ENCODE results near the gene NTM. TPM values are rescaled to one million over a fixed set of nuclear protein-coding genes. Genes with fewer than 3 reads are reported as not detected.

The NTM gene
- total and polyA plus RNA-seq, 2 of the 8 experiments (the other 6 are each of a cell fraction or from before 2014, with no cell fraction given) = 13.4 to 20.0 TPM

DNA sequence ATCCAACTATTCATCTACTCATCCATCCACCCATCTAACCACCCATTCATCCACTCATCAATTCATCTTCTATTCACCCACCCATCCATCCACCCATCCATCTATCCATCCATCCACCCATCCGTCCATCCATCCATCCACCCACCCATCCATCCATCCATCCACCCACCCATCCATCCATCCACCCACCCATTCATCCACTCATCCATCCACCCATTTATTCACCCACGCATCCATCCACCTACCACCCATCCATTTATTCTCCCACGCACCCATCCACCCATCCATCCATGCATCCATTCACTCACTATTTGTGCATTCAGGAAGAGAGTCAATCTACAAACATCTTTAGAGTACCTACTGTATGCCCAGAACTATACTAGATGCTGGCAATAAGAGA lies 482.3 kb downstream of the NTM start:
- ChIA-PET CTCF (ENCODE audit: partially characterized antibody) (interaction anchor here (0.6 to 6.2 kb wide), 7 partner anchors 15 to 1251 kb away, joined by 3 to 62 read pairs (median 3); no protein-coding TSS in a partner anchor), POLR2A (ENCODE audit: partially characterized antibody) (no interaction called here)
- Histone ChIP-seq H3K4ac (replicated peaks; ENCODE audit: insufficient read length, low read depth, low read length) (no peak overlapping the region), H3K18ac (ENCODE audit: extremely low read depth, low read length) (no peak overlapping the region), H3K4me3 (ENCODE audit: extremely low read depth in 1 of 4, insufficient read depth in 2 of 4, low read depth in 3 of 4, low read length in 4 of 4) (no peak overlapping the region), H3K4me2 (ENCODE audit: insufficient read depth in 1 of 2, low read depth in 2 of 2, low read length in 2 of 2) (no peak overlapping the region), H3K4me1 (replicated peaks in 1 of 4; ENCODE audit: control insufficient read depth in 3 of 4, insufficient read depth in 4 of 4, low read length in 3 of 4) (no peaks in the 10 kb centered on the region), H4K5ac (ENCODE audit: insufficient read length, low read depth, low read length) (no peak overlapping the region), H3K56ac (replicated peaks; ENCODE audit: insufficient read length, low read depth, low read length) (no peak overlapping the region), H2BK20ac (ENCODE audit: low read length) (no peak overlapping the region), H3K23ac (ENCODE audit: insufficient read length) (no peak overlapping the region), H3K9ac (replicated peaks in 1 of 4; ENCODE audit: extremely low read depth in 1 of 4, low read depth in 3 of 4, low read length in 3 of 4) (no peak overlapping the region), H3K79me1 (ENCODE audit: low read depth, low read length) (no peaks in the 10 kb centered on the region), H3K36me3 (ENCODE audit: control insufficient read depth in 2 of 4, insufficient read depth in 4 of 4, low read length in 3 of 4) (no peaks in the 10 kb centered on the region), H3K23me2 (ENCODE audit: low read depth, low read length) (peaks cover 4% of the 10 kb centered on the region; the same call in 1 of the 2 replicates), H3K14ac (ENCODE audit: insufficient read length) (no peak overlapping the region), H2BK12ac (ENCODE audit: low read depth, low read length) (no peak overlapping the region), H2AFZ (ENCODE audit: low read length) (no peak overlapping the region), H4K8ac (ENCODE audit: extremely low read depth, insufficient read depth, low read length) (no peak overlapping the region), H4K91ac (replicated peaks; ENCODE audit: insufficient read length, low read length) (no peak overlapping the region), H4K20me1 (replicated peaks in 1 of 2; ENCODE audit: control insufficient read depth in 1 of 2, insufficient read depth in 2 of 2, low read length in 2 of 2) (no peaks in the 10 kb centered on the region), H2BK15ac (ENCODE audit: low read length) (no peak overlapping the region), H3K27ac (ENCODE audit: low read depth, low read length) (no peak overlapping the region), H2BK120ac (replicated peaks; ENCODE audit: low read depth, low read length) (no peak overlapping the region), H2BK5ac (ENCODE audit: low read depth, low read length) (no peak overlapping the region), H3K79me2 (ENCODE audit: control insufficient read depth in 1 of 2, insufficient read depth in 2 of 2, low read length in 2 of 2) (no peaks in the 10 kb centered on the region), H3K9me3 (ENCODE audit: insufficient read depth in 2 of 2, low read depth in 1 of 2, low read length in 1 of 2) (no peaks in the 10 kb centered on the region), H2AK5ac (ENCODE audit: low read depth, low read length) (no peak overlapping the region), H3K27me3 (replicated peaks in 1 of 4; ENCODE audit: control insufficient read depth in 3 of 4, extremely low read depth in 1 of 4, insufficient read depth in 3 of 4, low read length in 3 of 4) (no peaks in the 10 kb centered on the region)
- WGBS, 2 experiments (ENCODE audit: extremely low coverage in 1 of 2, insufficient coverage in 1 of 2, insufficient read length in 1 of 2, insufficient replicate concordance in 2 of 2, low coverage in 1 of 2, low lambda C conversion rate in 2 of 2, missing lambda C conversion rate in 1 of 2) = 87 to 100% methylated on average over 2 to 3 of the region's 3 CpGs
- DNase-seq (ENCODE audit: low read depth in 1 of 2, low spot score in 2 of 2) = no peak
- no peak for FAIRE-seq
- TF ChIP-seq EZH2 (IDR thresholded peaks at IDR 0.05; ENCODE audit: low read depth, low read length, severe bottlenecking) = no peak
- TF ChIP-seq EGR1 (IDR thresholded peaks at IDR 0.05; ENCODE audit: borderline replicate concordance, low read depth, low read length) = no peak
- TF ChIP-seq SP4 (IDR thresholded peaks at IDR 0.05; ENCODE audit: low read length) = no peak
- TF ChIP-seq EP300 (IDR thresholded peaks at IDR 0.05; ENCODE audit: borderline replicate concordance in 1 of 2, low read depth in 2 of 2, low read length in 2 of 2) = no peak
- TF ChIP-seq YY1 (IDR thresholded peaks at IDR 0.05; ENCODE audit: low read depth, low read length) = no peak
- no peak for TF ChIP-seq POLR2AphosphoS5 (IDR thresholded peaks at IDR 0.05; ENCODE audit: low read depth, low read length)
- no peak for TF ChIP-seq GTF2F1 (IDR thresholded peaks at IDR 0.05; ENCODE audit: borderline replicate concordance, low read depth, low read length)
- no peak for TF ChIP-seq KDM1A (IDR thresholded peaks at IDR 0.05; ENCODE audit: borderline replicate concordance, low read length)
- no peak for TF ChIP-seq CEBPB (IDR thresholded peaks at IDR 0.05; ENCODE audit: low read depth, low read length)
- no peak for TF ChIP-seq SIRT6 (IDR thresholded peaks at IDR 0.05; ENCODE audit: low read length)
- TF ChIP-seq SP1 (IDR thresholded peaks at IDR 0.05; ENCODE audit: low read depth, low read length) = no peak
- no peak for TF ChIP-seq GABPA (IDR thresholded peaks at IDR 0.05; ENCODE audit: borderline replicate concordance, insufficient read depth, low read length)
- no peak for TF ChIP-seq HDAC2 (IDR thresholded peaks at IDR 0.05; ENCODE audit: borderline replicate concordance in 1 of 2, low read depth in 2 of 2, low read length in 2 of 2)
- no peak for TF ChIP-seq PHF8 (conservative IDR thresholded peaks at IDR 0.05; ENCODE audit: low read depth, low read length)
- TF ChIP-seq CBX8 (IDR thresholded peaks at IDR 0.05; ENCODE audit: borderline replicate concordance, low read depth, low read length) = no peak
